Activated effector memory CD4-positive, alpha-beta T cell treated with anti-CD3 and anti-CD28 coated beads, Interleukin-2, amount 50 U/mL, for 16 hours (primary cell): ENCODE data around the gene DNAH10.

Source experiments
- DNase-seq: peaks from one replicate; pipeline ENCODE4 v3.0.0-alpha.2; 2020

Gene DNAH10

DNA sequence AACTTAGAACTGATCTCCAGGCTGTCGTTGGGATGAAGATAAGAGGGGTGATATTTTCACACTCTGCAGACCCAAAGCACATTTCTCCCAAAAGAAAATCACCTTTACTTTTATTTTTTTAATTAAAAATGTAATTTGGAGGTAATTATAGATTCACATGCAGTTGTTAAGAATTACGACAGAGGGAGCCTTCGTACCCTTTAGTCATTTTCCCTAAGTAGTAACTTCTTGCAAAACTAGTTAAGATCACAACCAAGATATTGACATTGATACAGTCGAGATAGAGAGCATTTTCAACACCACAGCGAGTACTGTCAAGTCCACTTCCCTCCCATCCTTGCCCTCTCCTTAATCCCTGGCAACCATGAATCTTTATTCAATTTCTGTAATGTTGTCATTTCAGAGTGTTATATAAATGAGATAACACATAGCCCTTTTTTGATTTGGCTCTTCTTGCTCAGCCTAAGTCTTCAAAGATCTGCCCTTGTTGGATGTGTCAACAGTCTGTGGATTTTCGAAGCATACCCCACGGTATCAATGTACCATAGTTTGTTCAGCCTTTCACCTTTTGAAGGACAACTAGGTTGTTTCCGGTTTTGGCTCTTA is 39.6 kb downstream of the DNAH10 start:
- no peak for DNase-seq

DNA sequence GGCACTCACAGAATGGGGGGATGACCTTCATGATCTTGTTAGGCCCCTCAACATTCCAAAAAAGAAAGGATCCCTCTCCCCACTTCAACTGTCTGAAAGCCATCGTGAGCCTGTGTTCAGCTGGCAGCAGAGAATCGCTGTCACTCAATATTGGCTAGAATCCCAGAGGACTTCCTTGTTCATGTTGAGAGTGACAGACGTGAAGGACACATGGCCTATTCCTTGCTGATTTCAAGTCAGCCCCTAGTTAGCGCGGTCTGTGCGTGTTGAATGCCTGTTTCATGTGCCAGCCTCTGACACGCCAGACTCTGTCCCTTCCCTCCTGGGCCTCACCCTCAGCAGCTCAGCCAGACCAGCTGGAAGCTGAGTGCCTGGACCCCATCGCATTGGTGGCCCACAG is 43.1 kb downstream of the DNAH10 start:
- no peak for DNase-seq

DNA sequence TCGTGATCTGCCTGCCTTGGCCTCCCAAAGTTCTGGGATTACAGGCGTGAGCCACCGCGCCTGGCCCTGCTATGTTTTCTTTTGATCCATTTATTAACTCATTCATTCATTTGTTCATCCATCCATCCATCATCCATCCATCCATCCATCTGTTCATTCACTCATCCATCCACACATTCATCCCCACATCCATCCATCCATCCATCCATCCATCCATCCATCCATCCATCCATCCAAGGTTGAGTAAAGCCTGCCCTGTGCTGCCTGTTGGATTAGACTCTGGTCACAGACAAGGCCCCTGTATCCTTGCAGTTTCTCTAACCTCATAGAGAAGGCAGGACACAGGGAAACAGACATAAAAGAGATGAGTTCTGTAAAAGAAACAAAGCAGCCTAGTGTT is 44.9 kb downstream of the DNAH10 start:
- no peak for DNase-seq

- DNase-seq: no peak
Measured at GRCh38 chr12:123807670-123808069, 45.6 kb downstream of the DNAH10 start.

- no peak for DNase-seq
Measured at GRCh38 chr12:123808167-123808566, 46.1 kb downstream of the DNAH10 start.

DNA sequence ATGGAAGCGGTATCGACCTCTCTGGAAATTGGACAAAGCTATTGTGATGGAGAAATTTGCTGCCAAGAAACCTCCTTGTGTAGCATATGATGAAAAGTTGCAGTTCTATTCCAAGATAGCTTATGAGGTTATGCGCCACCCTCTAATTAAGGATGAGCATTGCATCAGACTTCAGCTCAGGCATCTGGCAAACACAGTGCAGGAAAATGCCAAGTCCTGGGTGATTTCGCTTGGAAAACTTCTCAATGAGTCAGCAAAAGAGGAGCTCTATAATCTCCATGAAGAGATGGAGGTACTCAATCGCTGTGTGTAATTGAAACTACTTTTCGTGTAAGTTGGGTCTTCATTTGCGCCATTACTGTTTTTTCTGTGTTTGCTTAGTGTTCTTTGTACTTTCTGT is 51.2 kb downstream of the DNAH10 start:
- DNase-seq: no peak

DNA sequence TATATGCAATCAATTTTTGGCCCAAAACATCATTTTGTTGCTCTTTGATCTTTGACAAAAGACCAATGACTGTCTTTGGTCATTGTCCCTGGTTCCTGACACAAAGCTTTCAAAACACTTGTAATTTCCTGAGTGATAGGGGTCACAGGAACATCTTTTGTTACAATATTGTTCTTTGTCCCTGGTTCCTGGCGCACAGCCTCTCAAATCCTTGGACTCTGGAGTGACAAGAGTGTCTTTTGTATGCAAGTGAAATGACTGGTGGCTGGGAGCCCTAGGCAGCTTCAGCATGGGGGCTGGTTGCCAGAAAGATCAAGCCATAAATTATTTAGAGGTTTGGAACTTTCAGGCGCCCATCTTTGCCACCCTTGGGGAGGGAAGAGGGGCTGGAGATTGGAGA is 53.9 kb downstream of the DNAH10 start:
- no peak for DNase-seq

DNA sequence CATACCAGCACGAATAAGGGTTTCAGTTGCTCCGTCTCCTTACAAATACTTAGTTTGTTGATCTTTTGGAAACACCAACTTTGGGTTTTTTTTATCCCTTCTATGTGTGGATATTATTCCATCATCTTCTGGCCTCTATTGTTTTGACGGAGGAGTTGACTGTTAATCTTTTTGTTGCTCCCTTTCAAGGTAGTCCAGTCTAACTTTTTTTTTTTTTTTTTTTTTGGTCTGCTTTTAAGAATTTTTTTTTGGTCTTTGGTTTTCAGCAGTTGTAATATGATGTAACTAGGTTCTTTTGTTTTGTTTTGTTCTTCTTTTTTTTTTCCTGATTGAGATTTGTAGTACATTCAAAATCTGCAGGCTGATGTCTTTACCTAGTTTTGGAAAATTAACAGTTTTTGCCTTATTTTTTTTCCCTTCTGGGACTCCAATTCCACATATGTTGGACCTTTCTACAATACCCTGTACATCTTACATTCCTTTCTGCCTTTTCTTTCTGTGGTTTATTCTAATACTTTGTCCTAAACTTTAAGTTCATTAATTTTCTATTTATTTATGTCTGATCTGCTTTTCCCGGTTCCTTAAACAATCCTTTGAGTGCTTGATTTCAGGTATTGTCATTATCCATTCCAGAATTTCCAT is 54.9 kb downstream of the DNAH10 start:
- no peak for DNase-seq

GRCh38 chr12:123822804-123823203 is 60.7 kb downstream of the DNAH10 start:
- DNase-seq: no peak

- no peak for DNase-seq
Measured at GRCh38 chr12:123828120-123828519, 66.0 kb downstream of the DNAH10 start.

GRCh38 chr12:123828854-123829547 is 66.9 kb downstream of the DNAH10 start:
- no peak for DNase-seq

DNA sequence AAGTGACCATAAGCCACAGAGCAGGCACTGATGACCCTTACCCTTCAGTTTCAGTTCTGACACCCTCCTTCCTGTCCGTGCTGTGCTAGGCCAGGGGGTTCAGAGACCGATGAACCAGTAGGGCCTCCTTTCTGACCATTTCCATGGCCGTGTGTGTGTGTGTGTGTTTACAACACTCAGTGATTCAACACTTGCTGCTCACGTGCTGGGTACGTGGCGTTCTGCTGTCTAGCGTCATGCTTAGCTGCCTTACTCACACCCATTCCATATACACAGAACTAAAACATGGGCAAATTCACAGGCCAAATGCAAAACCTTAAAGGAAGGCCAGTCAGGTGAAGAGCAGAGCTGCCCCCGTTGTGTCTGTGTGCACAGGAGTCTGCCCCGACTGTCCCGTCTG is 67.5 kb downstream of the DNAH10 start:
- no peak for DNase-seq

DNA sequence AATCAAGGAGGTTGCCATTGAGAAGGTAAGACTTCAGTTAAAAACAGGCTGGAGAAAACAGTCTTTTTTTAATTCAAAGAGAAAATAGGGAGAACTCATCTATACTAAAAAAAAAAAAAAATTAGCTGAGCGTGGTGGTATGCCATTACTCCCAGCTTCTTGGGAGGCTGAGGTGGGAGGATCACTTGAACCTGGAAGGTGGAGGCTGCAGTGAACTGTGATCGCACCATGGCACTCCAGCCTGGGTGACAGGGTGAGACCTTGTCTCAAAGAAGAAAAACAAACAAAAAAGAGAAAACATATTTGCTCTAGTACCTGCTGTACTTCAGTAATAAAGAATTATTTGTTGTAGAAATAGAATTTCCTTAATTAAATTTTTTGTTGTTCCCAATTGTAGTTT is 68.6 kb downstream of the DNAH10 start:
- no peak for DNase-seq

- DNase-seq: no peak
Measured at GRCh38 chr12:123832052-123832451, 70.0 kb downstream of the DNAH10 start.

GRCh38 chr12:123833830-123834229 is 71.7 kb downstream of the DNAH10 start:
- DNase-seq: no peak

GRCh38 chr12:123834845-123835244 is 72.7 kb downstream of the DNAH10 start:
- DNase-seq: no peak

DNA sequence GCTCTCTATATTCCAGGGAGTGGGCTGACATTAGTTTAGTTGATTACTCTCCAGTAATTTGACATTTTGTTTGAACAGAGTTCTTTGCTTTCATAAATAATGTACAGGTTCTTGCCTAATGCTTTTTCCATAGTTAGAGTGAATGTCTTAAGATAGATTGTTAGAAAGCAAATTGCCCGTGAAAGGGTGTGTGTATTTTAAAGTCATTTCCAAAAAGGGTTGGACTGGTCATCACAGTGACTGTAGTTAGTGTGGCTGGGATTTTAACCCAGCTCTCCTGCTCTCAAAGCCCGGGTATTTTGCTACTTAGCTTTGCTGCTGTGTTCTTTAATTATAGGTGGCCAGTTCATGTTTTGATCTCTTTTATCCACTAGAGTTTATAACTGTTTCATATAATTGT is 74.2 kb downstream of the DNAH10 start:
- DNase-seq: no peak

GRCh38 chr12:123839826-123840225 is 77.7 kb downstream of the DNAH10 start:
- DNase-seq: no peak

GRCh38 chr12:123840765-123841425 is 78.8 kb downstream of the DNAH10 start:
- no peak for DNase-seq

GRCh38 chr12:123843912-123844748 is 82.0 kb downstream of the DNAH10 start:
- no peak for DNase-seq

GRCh38 chr12:123845881-123846280 is 83.8 kb downstream of the DNAH10 start:
- no peak for DNase-seq

DNA sequence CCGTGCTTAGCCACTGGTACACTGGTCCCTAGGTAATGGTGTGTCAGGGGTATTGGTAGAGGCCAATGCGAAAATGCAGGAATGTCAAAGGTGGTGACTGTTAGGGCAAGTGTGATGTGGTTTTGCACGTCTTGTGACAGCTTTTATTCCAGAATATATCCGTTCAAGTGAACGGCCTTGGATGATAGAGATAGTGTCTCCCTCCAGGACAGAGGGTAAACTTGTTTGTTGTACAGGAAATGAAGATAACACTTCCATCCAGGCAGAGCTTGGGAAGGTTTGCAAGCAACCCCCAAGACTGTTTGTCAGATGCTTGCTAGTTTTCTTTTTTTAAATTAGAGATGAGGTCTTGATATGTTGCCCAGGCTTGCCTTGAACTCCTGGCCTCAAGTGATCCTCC is 84.2 kb downstream of the DNAH10 start:
- no peak for DNase-seq

DNA sequence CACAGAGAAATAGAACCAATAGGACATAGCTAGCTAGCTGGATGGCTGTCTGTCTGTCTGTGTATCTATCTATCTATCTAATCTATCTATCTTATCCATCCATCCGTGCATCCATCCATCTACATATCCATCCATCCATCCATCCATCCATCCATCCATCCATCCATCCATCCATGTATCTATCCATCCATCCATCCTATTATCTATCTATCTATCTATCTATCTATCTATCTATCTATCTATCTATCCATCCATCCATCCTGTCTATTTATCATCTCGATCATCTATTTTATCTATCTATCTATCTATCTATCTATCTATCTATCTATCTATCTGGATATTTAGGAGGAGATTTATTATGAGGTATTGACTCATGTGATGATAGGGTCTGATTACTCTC is 84.9 kb downstream of the DNAH10 start:
- no peak for DNase-seq
